Activated CD4-positive, alpha-beta memory T cell treated with anti-CD3 and anti-CD28 coated beads, Interleukin-2, amount 10 ng/mL, durations not matched to agents 7 days and 5 days (primary cell): Measurements from ENCODE around the gene TP53BP1. TPM values are rescaled to one million over a fixed set of nuclear protein-coding genes. Genes with fewer than 3 reads are reported as not detected.

Source experiments
- CTCF ChIA-PET: fragments of 350-600 bp; sonication (Branson Sonifier 250); formaldehyde crosslinking; loops from one replicate; lab custom pipeline; 2021; ENCODE audit warnings: antibody characterized with exemption, inconsistent platforms; lab: Charles Lee
- POLR2A ChIA-PET: fragments of 350-600 bp; sonication (Branson Sonifier 250); formaldehyde crosslinking; loops from one replicate; lab custom pipeline; 2021; ENCODE audit warnings: antibody characterized with exemption; lab: Charles Lee
- DNase-seq: peaks from one replicate; pipeline ENCODE4 v3.0.0-alpha.2; 2020
- H3K27ac Mint-ChIP-seq: one replicate; pipeline ENCODE4 v1.8.0; 2021; ENCODE audit warnings: mild to moderate bottlenecking, mixed read lengths
- H3K27me3 Mint-ChIP-seq: one replicate; pipeline ENCODE4 v1.8.0; 2021; ENCODE audit warnings: mixed read lengths
- H3K36me3 Mint-ChIP-seq: one replicate; pipeline ENCODE4 v1.8.0; 2021; ENCODE audit warnings: low read depth, mixed read lengths
- H3K4me1 Mint-ChIP-seq: one replicate; pipeline ENCODE4 v1.8.0; 2021; ENCODE audit warnings: mixed read lengths
- H3K4me3 Mint-ChIP-seq: one replicate; pipeline ENCODE4 v1.8.0; 2021; ENCODE audit warnings: mild to moderate bottlenecking, mixed read lengths
- H3K9me3 Mint-ChIP-seq: one replicate; pipeline ENCODE4 v1.8.0; 2021; ENCODE audit warnings: mixed read lengths
- total RNA-seq, 2 experiments: library from RNA; stranded (reverse); gene quantifications; one replicate each; pipeline ENCODE4 v1.2.3, GENCODE V29; 2021

TP53BP1 gene
- total RNA-seq, 2 experiments from 2014 or later: 26.6 to 28.1 TPM

GRCh38 chr15:43505738-43506137 is 12.8 kb upstream of the TP53BP1 start:
- peaks cover 5% of the 10 kb centered on the region for H3K36me3 Mint-ChIP-seq
- H3K9me3 Mint-ChIP-seq: no peaks in the 10 kb centered on the region
- ChIA-PET CTCF (interaction anchor here (0.8 kb wide), 1 partner anchor 8 kb away, joined by 3 read pairs; no protein-coding TSS in a partner anchor), POLR2A (no interaction called here)
- no peaks in the 10 kb centered on the region for H3K27me3 Mint-ChIP-seq
- peaks cover 16% of the 10 kb centered on the region for H3K4me1 Mint-ChIP-seq
- no peak overlapping the region for H3K27ac Mint-ChIP-seq
- no peak for DNase-seq
- no peak overlapping the region for H3K4me3 Mint-ChIP-seq

DNA sequence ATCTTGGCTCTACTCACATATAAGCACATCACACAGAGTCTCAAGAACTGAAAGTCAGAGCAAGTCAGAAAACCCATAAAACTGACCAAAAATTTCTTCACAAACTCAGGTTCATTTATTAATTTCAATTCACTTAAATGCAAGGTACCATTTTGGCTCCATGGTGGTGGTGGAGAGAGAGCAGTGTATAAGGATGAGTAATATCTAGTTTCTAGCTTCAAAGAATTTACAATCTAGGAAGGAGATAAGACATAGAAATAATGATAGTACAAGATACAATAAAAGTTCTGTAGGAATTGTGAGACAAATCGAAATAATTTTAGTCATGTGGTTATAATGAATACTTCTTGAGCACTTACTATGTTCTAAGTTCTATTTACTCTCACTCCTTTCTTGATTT is 6.7 kb upstream of the TP53BP1 start:
- Mint-ChIP-seq H3K9me3 (no peaks in the 10 kb centered on the region), H3K4me3 (no peak overlapping the region), H3K27me3 (no peaks in the 10 kb centered on the region), H3K36me3 (peaks cover 3% of the 10 kb centered on the region), H3K27ac (no peak overlapping the region), H3K4me1 (peaks cover 2% of the 10 kb centered on the region)
- POLR2A ChIA-PET: interaction anchor here (0.8 kb wide), 1 partner anchor 9 kb away, joined by 4 read pairs; no protein-coding TSS in a partner anchor
- CTCF ChIA-PET: interaction anchor here (0.6 kb wide), 1 partner anchor 9 kb away, joined by 4 read pairs; no protein-coding TSS in a partner anchor
- DNase-seq: no peak

DNA sequence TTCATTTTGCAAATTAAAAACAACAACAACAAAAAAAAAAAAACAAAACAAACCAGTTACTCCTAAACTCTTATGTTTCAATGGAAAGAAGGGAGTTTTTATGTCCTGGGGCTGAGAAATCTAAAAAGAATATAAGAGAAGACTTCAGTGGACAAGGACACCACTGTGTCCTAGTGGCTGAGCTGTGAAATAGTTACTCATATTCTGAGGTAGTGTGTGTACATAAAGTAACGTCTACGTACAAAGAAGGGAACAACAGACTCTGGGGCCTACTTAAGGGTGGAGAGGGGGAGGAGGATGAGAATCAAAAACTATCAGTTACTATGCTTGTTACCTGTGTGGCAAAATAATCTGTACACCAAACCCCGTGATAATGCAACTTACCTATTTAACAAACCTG is 6.0 kb upstream of the TP53BP1 start:
- Mint-ChIP-seq H3K4me1 (peaks cover 3% of the 10 kb centered on the region), H3K27ac (no peak overlapping the region), H3K27me3 (no peaks in the 10 kb centered on the region), H3K36me3 (peaks cover 3% of the 10 kb centered on the region), H3K4me3 (no peak overlapping the region), H3K9me3 (no peaks in the 10 kb centered on the region)
- POLR2A ChIA-PET: interaction anchor here (0.9 kb wide), 1 partner anchor 12 kb away, joined by 3 read pairs; no protein-coding TSS in a partner anchor
- CTCF ChIA-PET: interaction anchor here (1.0 kb wide), 1 partner anchor 11 kb away, joined by 3 read pairs; no protein-coding TSS in a partner anchor
- DNase-seq: no peak

- Mint-ChIP-seq H3K27ac (peak overlapping the region; percentile 87), H3K9me3 (no peaks in the 10 kb centered on the region), H3K27me3 (no peaks in the 10 kb centered on the region), H3K36me3 (peaks cover 26% of the 10 kb centered on the region), H3K4me1 (peaks cover 35% of the 10 kb centered on the region), H3K4me3 (peak overlapping the region; percentile 99)
- CTCF ChIA-PET: interaction anchor here (1.0 to 6.5 kb wide), 3 partner anchors 19 to 53 kb away, joined by 3 to 65 read pairs (median 13); no protein-coding TSS in a partner anchor
- POLR2A ChIA-PET: interaction anchor here (1.0 to 4.8 kb wide), 2 partner anchors 18 to 53 kb away, joined by 3 to 47 read pairs; no protein-coding TSS in a partner anchor
- no peak for DNase-seq
These were observed 932 bp upstream of the TP53BP1 start for GRCh38 chr15:43493703-43494472.

DNA sequence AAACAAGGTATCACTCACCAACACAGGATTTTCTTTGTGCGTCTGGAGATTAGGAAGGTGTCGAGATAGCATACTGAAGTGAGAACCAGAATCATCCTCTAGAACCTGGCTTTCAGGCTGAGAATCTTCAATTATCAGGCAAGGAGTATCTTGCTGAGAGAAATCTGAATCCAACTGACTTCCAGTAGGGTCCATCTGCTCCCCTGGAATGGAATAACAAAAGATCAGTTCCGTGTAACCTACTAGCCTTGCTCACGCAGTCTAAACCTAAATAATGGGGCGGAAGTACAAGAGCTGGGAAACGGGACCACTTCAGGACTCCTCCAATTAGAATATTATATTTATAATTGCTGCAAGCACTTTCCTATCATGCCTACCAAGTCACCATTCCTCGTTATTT is 690 bp downstream of the TP53BP1 start:
- no peak for DNase-seq
- POLR2A ChIA-PET: interaction anchor here (4.8 kb wide), 1 partner anchor 20 kb away, joined by 47 read pairs; no protein-coding TSS in a partner anchor
- CTCF ChIA-PET: interaction anchor here (6.5 kb wide), 1 partner anchor 20 kb away, joined by 65 read pairs; no protein-coding TSS in a partner anchor

DNA sequence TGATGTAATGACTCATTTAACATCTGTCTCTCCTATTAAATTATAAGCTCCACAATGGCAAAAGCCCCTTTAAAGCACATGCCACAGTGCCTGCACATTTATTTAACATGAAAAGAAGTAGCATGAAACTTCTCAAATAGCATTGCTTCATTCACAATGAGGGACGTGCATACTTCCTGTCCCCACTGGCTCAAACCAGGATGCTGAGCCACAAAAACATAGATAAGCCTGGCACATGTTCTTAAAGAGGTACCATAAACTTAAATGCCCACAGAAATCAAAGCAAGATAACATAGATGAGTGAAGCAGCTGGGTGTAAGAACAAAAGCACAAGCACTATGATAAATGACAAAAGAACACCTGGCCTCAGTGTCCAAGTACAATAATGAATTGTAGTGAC is 3.8 kb downstream of the TP53BP1 start:
- no peak overlapping the region for H3K4me3 Mint-ChIP-seq
- no peaks in the 10 kb centered on the region for H3K27me3 Mint-ChIP-seq
- H3K4me1 Mint-ChIP-seq: peaks cover 40% of the 10 kb centered on the region
- ChIA-PET POLR2A (interaction anchor here (2.2 kb wide), 1 partner anchor 22 kb away, joined by 15 read pairs; no protein-coding TSS in a partner anchor), CTCF (interaction anchor here (1.3 to 6.5 kb wide), 2 partner anchors 24 to 48 kb away, joined by 5 to 65 read pairs; no protein-coding TSS in a partner anchor)
- H3K36me3 Mint-ChIP-seq: peaks cover 41% of the 10 kb centered on the region
- no peaks in the 10 kb centered on the region for H3K9me3 Mint-ChIP-seq
- DNase-seq: peak; percentile 31
- no peak overlapping the region for H3K27ac Mint-ChIP-seq

More for the DNA sequence above, 690 bp downstream of the TP53BP1 start:
- H3K9me3 Mint-ChIP-seq: no peaks in the 10 kb centered on the region
- peaks cover 40% of the 10 kb centered on the region for H3K4me1 Mint-ChIP-seq
- peak overlapping the region; percentile 99 for H3K4me3 Mint-ChIP-seq
- peaks cover 34% of the 10 kb centered on the region for H3K36me3 Mint-ChIP-seq
- peak overlapping the region; percentile 87 for H3K27ac Mint-ChIP-seq
- no peaks in the 10 kb centered on the region for H3K27me3 Mint-ChIP-seq

DNA sequence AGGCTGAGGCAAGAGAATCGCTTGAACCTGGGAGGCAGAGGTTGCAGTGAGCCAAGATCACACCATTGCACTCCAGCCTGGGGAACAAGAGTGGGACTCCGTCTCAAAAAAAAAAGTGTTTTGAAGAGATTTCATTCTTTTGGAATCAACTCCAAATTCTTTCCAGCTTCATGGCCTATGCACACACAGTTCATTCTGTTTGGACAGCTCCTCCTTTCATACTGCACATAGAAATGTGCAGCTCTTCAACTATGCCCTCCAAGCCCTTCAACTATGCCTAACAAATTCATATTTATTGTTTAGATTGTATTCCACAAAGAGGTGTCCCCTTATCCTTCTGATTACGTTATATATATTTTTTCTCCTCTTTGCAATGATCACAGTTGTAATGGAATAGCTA is 4.2 kb downstream of the TP53BP1 start:
- Mint-ChIP-seq H3K4me1 (peaks cover 37% of the 10 kb centered on the region), H3K36me3 (peaks cover 44% of the 10 kb centered on the region), H3K9me3 (no peaks in the 10 kb centered on the region), H3K4me3 (no peak overlapping the region), H3K27me3 (no peaks in the 10 kb centered on the region), H3K27ac (no peak overlapping the region)
- ChIA-PET CTCF (interaction anchor here (1.3 to 6.5 kb wide), 2 partner anchors 24 to 48 kb away, joined by 5 to 65 read pairs; no protein-coding TSS in a partner anchor), POLR2A (interaction anchor here (2.2 kb wide), 1 partner anchor 22 kb away, joined by 15 read pairs; no protein-coding TSS in a partner anchor)
- no peak for DNase-seq

- Mint-ChIP-seq H3K27me3 (no peaks in the 10 kb centered on the region), H3K27ac (no peak overlapping the region), H3K36me3 (peaks cover 41% of the 10 kb centered on the region), H3K4me1 (peaks cover 24% of the 10 kb centered on the region), H3K4me3 (no peak overlapping the region), H3K9me3 (no peaks in the 10 kb centered on the region)
- ChIA-PET CTCF (interaction anchor here (0.7 kb wide), 1 partner anchor 48 kb away, joined by 3 read pairs; no protein-coding TSS in a partner anchor), POLR2A (interaction anchor here (2.2 kb wide), 1 partner anchor 24 kb away, joined by 15 read pairs; no protein-coding TSS in a partner anchor)
- no peak for DNase-seq
These were observed 5.6 kb downstream of the TP53BP1 start for GRCh38 chr15:43487271-43487895.

GRCh38 chr15:43484455-43484854 is 8.5 kb downstream of the TP53BP1 start:
- H3K4me3 Mint-ChIP-seq: no peak overlapping the region
- H3K9me3 Mint-ChIP-seq: no peaks in the 10 kb centered on the region
- CTCF ChIA-PET: interaction anchor here (0.9 to 1.2 kb wide), 3 partner anchors 26 to 44 kb away, joined by 4 to 7 read pairs (median 4); no protein-coding TSS in a partner anchor
- no peak for DNase-seq
- no peak overlapping the region for H3K27ac Mint-ChIP-seq
- POLR2A ChIA-PET: interaction anchor here (1.0 kb wide), 1 partner anchor 26 kb away, joined by 3 read pairs; no protein-coding TSS in a partner anchor
- peaks cover 31% of the 10 kb centered on the region for H3K36me3 Mint-ChIP-seq
- no peaks in the 10 kb centered on the region for H3K27me3 Mint-ChIP-seq
- peaks cover 10% of the 10 kb centered on the region for H3K4me1 Mint-ChIP-seq

GRCh38 chr15:43483297-43484128 is 9.4 kb downstream of the TP53BP1 start:
- H3K4me1 Mint-ChIP-seq: peaks cover 3% of the 10 kb centered on the region
- H3K36me3 Mint-ChIP-seq: peaks cover 31% of the 10 kb centered on the region
- ChIA-PET POLR2A (interaction anchor here (1.0 kb wide), 1 partner anchor 27 kb away, joined by 3 read pairs; no protein-coding TSS in a partner anchor), CTCF (interaction anchor here (0.6 to 1.2 kb wide), 5 partner anchors 27 to 107 kb away, joined by 3 to 7 read pairs (median 4); no protein-coding TSS in a partner anchor)
- H3K27me3 Mint-ChIP-seq: no peaks in the 10 kb centered on the region
- no peak overlapping the region for H3K27ac Mint-ChIP-seq
- no peaks in the 10 kb centered on the region for H3K9me3 Mint-ChIP-seq
- H3K4me3 Mint-ChIP-seq: no peak overlapping the region
- no peak for DNase-seq

GRCh38 chr15:43473885-43474284 is 19.1 kb downstream of the TP53BP1 start:
- ChIA-PET CTCF (no interaction called here), POLR2A (interaction anchor here (0.6 kb wide), 1 partner anchor 374 kb away, joined by 3 read pairs; no protein-coding TSS in a partner anchor)
- Mint-ChIP-seq H3K36me3 (peaks cover 50% of the 10 kb centered on the region), H3K9me3 (no peaks in the 10 kb centered on the region), H3K4me1 (peaks cover 3% of the 10 kb centered on the region), H3K4me3 (no peak overlapping the region), H3K27ac (no peak overlapping the region), H3K27me3 (no peaks in the 10 kb centered on the region)
- no peak for DNase-seq
